NCI-H1694 treated with DMSO at 0.1 percent for 48 hours (cell line): ENCODE measurements around the gene ABCC9.
"Not testable (repeated sequence)": the region's sequence is repeated elsewhere in the genome, so short reads cannot be mapped to it uniquely, and the experiment has no call there.

Source experiments
- DNase-seq: peaks from one replicate; lab custom pipeline; 2025; lab: John Stamatoyannopoulos, UW

Gene ABCC9

GRCh38 chr12:21815306-21816062 lies 125.7 kb downstream of the ABCC9 start:
- DNase-seq: no peak

- DNase-seq: no peak
Measured at GRCh38 chr12:21814814-21815213, 126.4 kb downstream of the ABCC9 start.

- no peak for DNase-seq
Measured at GRCh38 chr12:21814327-21814726, 126.9 kb downstream of the ABCC9 start.

GRCh38 chr12:21813751-21814150 lies 127.5 kb downstream of the ABCC9 start:
- no peak for DNase-seq

GRCh38 chr12:21813125-21813524 lies 128.1 kb downstream of the ABCC9 start:
- DNase-seq: no peak

- DNase-seq: not testable (repeated sequence)
Measured at GRCh38 chr12:21812340-21812739, 128.9 kb downstream of the ABCC9 start.

GRCh38 chr12:21809100-21809499 lies 132.1 kb downstream of the ABCC9 start:
- DNase-seq: no peak

- DNase-seq: no peak
Measured at GRCh38 chr12:21806255-21806654, 135.0 kb downstream of the ABCC9 start.

GRCh38 chr12:21801522-21802288 lies 139.5 kb downstream of the ABCC9 start:
- no peak for DNase-seq

GRCh38 chr12:21800011-21800410 lies 141.2 kb downstream of the ABCC9 start:
- no peak for DNase-seq

- no peak for DNase-seq
Measured at GRCh38 chr12:21797539-21797938, 143.7 kb downstream of the ABCC9 start.

- no peak for DNase-seq
Measured at GRCh38 chr12:21795648-21796328, 145.4 kb downstream of the ABCC9 start.

GRCh38 chr12:21794807-21795595 lies 146.2 kb downstream of the ABCC9 start:
- DNase-seq: not testable (repeated sequence)

GRCh38 chr12:21789687-21790086 lies 151.5 kb downstream of the ABCC9 start:
- DNase-seq: not testable (repeated sequence)

- DNase-seq: no peak
Measured at GRCh38 chr12:21788089-21788983, 152.9 kb downstream of the ABCC9 start.

- DNase-seq: no peak
Measured at GRCh38 chr12:21786041-21786531, 155.1 kb downstream of the ABCC9 start.

- not testable (repeated sequence) for DNase-seq
Measured at GRCh38 chr12:21782723-21783122, 158.5 kb downstream of the ABCC9 start.

- DNase-seq: no peak
Measured at GRCh38 chr12:21780786-21781185, 160.4 kb downstream of the ABCC9 start.

- DNase-seq: no peak
Measured at GRCh38 chr12:21776175-21776574, 165.1 kb downstream of the ABCC9 start.

GRCh38 chr12:21775133-21775820 lies 165.9 kb downstream of the ABCC9 start:
- no peak for DNase-seq
